DMS114 treated with DMSO at 0.1 percent for 48 hours (cell line): Measurements from ENCODE around the gene CD14.
"Not testable (repeated sequence)": the region's sequence is repeated elsewhere in the genome, so short reads cannot be mapped to it uniquely, and the experiment has no call there.

Experiments
- DNase-seq: peaks from one replicate; lab custom pipeline; 2025; ENCODE audit not compliant: unreplicated experiment; lab: John Stamatoyannopoulos, UW

CD14 gene

DNA sequence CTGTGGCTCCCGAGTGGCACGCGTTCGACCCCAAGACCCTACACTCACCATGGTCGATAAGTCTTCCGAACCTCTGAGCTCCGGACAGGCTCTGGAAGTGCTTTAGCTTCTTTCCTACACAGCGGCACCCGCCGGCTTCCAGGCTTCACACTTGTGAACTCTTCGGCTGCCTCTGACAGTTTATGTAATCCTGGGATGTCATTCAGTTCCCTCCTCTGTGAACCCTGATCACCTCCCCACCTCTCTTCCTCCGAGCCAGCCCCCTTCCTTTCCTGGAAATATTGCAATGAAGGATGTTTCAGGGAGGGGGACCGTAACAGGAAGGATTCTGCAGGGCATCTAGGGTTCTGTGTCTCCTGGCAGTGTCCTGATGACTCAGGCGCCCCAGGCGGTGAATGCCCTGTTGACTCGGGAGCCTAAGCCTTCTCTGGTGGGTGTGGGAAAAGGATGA, at the start of gene CD14:
Gene CD14, minus strand, starts transcription at position 155 of the 451 bp plus-strand sequence. Its CDS starts 104 bp downstream, at position 51.
- no peak for DNase-seq

DNA sequence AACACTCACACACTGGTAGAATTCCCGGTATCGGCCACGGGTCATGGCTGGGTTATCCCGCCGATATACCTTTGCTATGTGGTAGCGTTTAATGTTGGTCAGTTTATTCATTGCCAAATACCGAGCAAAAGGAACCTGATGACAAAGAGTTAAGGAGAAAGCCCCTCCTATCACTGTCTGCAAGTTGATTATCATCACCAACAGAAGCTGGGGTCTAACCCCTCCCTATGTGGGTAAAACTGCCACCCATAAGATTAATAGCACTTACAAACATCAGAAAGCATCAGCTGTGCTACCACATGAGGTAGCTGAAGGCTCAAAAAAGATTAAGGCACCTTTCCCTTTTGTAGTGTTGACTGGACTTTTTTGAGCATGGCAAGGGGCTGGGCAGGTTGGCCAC, 46.0 kb upstream of the CD14 start:
- no peak for DNase-seq

DNA sequence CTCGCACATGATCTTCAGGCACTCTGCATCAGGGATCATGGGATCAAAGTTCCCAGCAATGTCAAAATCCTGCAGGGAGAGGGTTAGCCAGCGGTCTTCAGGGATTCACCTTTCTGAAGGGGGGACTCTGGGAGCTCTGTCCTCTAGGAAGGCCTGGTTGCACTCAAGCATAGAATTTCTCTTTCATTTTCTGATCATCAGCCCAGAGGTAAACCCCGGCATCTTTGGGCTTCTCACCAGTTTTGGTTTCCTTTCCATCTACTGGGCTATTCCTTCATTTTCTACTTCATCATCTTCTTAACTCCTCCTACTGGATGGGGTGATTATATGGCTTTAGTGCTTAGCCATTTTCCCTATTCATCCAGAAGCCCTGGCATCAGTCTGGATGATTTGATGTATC, 45.0 kb upstream of the CD14 start:
- no peak for DNase-seq

DNA sequence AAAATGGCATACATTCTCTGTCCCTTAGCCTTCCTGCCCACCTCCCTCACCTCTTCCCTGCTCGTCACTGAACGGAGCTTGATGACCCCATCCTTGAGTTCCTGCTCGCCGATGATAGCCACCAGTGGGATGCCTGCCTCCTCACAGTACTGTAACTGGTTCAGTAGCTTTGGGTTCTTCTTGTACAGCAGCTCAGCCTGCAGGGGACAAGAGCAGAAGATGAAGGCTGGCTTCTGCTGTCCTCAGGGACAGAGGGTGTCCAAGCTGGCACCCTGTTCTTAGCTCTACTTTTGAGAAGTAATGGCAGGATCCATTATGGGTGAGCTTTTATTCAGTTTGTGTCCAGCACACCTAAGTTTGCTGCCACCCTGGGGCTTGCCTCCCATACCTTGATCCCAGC, 41.7 kb upstream of the CD14 start:
- DNase-seq: no peak

DNA sequence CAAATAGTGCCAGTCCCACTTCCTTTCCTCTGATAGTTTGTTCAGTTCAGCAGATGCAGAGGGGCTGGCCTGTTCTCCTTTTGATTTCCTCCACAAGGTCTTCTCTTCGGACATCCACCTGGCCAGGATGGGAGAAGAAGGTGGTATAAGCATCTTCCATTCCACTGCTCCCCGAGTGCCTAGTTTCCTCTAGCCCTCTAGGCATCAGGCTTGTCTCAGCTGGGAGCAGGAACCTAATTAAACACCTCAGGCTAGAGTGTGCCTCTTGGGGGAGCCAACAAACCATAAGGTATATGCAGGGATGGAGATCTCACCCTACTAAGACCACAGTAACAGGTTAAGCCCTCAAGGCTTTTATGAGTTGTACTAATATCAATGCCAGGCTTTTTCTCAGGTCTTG, 41.2 kb upstream of the CD14 start:
- no peak for DNase-seq

DNA sequence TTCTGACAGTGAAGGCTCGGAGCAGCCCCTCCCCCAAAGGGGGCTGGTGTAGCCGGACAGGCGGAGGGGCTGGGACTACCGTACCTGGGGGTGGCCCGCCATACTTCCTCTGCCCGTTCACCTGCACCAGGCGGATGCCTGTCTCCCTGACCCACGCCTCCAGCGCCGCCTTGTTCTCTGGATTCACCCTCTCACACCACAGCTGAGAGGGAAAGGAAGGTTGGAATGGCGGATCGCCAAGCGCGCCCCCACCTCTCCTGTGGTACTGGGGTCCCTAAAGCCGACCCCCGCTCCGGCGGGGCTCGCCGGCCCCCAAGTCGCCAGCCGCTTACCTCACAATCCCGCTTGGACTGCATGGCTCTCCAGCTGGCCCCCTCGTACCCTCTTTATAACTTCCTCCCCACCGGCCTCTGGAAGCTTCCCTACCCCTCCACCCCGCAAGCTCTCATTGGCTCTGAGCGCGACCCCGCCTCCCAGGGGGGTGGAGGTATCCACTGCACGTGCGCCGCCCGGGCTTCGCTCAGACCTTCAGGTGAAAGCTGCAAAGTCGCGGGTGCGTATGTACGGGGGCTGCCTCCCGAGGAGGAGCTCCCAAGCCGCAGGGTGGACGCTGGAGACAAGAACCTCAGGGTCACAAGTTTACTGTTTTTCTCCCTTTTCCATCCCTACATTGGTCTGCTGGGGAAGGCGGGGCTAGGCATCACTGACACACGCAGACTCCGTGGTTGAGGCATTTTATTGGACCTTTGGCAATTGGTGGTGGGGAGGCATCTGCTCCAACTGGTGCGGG, 40.4 kb upstream of the CD14 start, which contains the start of gene DND1:
Gene DND1, minus strand, starts transcription at position 390 of the 790 bp plus-strand sequence. Its CDS starts 34 bp downstream, at position 356.
- no peak for DNase-seq

DNA sequence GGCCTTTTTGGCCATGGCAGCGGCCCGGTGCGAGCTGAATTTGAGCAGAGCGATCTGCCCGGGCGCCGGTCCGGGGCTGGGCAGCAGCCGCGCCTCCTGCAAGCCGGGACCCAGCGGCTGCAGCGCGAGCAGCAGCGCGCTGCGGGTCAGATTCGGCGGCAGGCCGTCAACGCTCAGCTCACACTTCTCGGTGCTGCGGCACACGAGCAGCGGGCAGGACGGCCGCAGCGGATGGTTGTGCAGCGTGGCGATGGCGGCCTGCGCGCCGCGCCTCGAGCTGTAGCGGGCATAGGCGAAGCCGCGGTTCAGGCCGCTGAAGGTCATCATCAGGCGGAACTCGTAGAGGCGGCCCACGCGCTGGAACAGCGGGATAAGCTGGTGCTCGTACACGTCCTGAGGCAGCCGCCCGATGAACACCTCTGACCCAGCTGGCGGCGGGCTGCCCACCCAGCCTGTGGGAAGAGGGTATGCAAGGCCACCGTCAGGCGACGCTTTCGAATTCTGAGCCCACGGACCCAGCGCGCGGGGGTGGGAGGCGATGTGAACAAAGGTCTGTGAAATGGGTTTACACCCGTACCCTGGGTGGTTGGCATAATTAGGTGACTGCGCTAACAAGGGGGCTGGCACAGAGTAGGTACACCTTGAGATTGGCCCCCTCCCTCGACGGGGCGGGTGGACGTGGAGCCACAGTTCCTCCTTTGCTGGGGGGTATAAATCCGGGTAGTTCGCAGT, 39.6 kb upstream of the CD14 start:
- no peak for DNase-seq

DNA sequence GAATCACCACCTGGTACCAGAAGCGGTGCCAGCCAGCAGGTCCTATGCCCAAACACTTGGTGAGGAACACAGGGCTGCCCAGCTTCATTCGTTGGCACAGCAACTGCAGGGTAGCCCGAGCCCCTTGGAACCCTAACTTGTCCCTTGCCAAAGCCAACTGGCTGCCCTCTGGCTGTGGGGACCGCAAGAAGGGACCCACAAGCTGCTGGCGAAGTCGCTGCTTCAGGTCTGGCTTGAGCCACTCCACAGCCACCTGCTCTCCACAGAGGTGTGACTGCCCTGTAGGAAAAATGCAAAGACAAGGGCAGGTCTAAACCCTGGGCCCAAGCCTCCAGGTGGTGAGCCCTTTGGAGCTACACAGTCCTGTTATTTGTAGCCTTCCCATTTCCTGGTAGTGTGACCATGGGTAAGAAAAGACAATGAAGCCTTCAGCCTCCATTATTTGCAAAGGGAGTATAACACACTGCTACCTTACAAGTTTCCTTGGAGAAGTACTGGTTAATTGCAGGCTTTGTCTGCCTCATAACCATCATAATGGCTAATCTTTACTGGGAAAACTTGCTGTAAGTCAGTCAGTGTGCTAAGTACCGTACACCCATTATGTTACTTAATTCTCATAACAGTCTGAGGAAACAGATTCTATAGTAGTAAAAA, 38.6 kb upstream of the CD14 start:
- DNase-seq: no peak

DNA sequence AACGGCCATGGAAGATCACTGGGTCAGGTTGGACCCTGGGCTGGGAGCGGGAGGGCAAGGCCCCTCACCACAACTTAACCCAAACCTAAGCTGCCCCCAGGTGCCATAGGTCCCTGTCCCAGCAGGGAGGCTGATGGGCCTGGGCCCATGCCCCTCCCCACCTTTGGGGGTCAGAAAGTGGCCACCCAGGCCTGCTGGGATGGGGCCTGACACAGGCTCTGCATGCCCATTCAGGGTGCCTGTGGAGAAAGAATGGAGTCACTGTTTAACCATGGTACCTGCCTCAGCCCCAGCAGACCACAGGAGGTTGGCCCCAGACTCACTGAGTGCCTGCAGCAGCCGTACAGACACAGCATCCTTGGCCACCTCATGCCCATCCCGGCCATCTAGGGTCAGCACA, 38.1 kb upstream of the CD14 start:
- DNase-seq: not testable (repeated sequence)

DNA sequence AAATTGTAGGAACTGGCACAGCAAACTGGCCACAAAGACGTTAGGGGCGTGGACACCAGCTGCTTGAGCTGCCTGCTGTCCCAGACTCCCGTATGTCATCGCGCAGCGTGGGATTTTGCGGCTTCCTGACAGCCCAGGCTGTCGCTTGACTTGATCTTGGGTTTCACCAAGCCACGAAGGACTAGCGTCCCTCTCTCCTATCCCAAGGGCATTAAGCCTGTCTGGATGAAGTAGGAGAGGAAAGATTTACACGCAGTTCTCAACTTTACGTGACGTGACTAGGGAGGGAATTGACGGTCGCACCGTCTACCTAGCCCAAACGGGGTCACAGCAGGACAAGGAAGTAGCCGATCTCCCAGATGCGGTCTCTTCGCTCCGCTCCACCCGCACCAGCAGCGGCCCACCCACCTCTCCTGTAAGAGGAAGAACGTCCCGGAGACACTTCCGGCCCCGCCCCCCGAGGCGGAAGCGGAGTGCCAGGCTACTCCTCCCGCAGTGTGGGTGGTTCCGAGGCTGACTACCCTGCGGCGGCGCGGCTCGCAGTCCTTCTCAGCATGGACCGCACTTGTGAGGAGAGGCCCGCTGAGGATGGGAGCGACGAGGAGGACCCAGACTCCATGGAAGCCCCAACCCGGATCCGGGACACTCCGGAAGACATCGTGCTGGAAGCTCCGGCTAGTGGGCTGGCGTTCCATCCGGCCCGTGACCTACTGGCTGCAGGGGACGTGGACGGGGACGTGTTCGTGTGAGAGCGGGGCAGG, 31.6 kb upstream of the CD14 start, which contains the start of gene WDR55:
Gene WDR55, plus strand, starts transcription at position 546 of the 761 bp plus-strand sequence. Its CDS starts 9 bp downstream, at position 555.
- peak; percentile 93 for DNase-seq

DNA sequence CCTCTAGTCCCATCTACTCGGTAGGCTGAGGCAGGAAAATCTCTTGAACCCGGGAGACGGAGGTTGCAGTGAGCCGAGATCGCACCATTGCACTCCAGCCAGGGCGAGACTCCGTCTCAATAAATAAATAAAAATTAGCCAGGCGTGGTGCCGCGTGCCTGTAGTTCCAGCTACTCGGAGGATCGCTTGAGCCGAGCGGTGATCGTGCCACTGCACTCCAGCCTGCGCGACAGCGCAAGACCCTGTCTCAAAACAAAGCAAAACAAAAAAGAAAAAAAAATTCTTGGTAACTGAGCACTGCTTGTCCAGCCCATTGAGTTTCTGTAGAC, 31.0 kb upstream of the CD14 start:
- DNase-seq: no peak

DNA sequence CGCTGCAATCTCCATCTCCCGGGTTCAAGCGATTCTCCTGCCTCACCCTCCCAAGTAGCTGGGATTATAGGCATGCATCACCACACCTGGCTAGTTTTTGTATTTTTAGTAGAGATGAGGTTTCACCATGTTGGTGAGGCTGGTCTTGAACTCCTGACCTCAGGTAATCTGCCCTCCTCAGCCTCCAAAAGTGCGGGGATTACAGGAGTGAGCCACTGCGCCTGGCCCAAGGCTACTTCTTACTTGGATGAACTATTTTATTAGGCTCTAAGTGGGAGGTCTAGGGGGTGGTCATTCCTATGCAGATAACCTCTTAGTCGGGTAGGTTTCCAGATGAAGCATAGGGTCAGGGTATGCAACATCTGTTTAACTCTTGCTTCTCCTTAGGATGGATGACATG, 27.4 kb upstream of the CD14 start:
- not testable (repeated sequence) for DNase-seq

DNA sequence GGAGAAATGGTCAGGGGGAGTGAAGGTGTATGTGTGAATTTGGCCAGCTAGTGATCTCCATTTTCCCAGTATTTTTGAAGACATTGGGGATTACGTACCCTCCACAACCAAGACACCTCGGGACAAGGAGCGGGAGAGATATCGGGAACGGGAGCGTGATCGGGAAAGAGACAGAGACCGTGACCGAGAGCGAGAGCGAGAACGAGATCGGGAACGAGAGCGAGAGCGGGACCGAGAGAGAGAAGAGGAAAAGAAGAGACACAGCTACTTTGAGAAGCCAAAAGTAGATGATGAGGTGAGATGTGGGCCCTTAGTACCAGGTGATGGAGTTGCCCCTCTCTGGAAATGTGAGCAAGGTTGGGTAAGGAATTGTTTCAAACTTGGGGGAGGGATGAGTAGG, 25.9 kb upstream of the CD14 start:
- no peak for DNase-seq

DNA sequence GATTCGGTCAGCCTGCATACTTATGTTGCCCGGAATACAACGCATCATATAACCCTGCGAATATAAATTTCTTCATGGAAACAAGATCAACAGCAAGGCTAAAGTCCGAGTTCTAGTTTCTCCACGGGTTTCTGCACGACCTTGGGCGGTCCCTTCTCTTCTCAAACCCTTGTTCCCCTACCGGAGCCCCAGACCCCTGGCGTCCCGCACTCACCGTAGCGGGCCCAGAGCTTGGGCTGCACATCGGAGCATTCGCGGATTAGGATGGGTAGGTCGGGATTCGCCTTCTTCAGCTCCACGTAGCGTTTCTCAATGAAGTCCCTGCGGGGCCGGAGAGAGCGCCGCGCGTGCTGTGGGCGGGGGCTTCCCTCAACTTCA, 14.1 kb upstream of the CD14 start:
- no peak for DNase-seq

DNA sequence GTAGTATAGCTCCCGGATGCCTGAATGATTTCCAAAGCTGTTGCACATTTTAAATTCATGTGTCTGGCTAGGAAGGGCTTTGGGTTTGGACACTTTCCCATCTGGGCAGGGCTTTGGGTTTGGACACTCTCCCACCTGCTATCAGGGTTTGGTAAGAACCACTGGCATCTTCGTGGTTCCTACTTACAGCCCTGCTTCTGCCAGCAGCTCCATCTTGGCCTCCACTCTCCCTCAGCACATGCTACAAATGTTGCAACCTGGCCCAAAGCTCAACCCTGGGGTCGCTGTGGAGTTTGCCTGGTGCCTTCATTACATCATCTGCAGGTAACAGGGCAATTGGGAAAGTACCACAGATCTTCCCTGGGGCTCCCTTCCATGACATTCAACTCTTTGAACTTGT, 9.7 kb upstream of the CD14 start:
- no peak for DNase-seq

DNA sequence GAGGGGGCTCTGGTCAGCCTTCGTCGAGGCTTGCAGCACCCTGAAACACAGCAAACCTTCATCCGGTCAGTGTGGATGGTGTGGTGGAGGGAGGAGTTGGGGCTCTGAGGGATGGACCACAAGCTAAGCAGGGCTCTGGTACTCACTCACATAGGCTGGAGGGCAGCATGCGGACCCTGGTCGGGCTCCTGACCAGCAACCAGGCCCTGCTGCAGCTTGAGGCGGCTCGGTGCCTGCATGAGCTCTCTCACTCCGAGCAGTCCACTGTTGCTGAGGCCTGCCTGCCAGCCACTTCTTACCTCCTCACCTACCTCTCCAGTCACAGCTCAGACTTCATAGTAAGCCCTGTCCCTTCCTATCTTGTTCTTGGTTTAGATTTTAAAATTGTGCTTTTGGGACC, 8.7 kb upstream of the CD14 start:
- DNase-seq: no peak

DNA sequence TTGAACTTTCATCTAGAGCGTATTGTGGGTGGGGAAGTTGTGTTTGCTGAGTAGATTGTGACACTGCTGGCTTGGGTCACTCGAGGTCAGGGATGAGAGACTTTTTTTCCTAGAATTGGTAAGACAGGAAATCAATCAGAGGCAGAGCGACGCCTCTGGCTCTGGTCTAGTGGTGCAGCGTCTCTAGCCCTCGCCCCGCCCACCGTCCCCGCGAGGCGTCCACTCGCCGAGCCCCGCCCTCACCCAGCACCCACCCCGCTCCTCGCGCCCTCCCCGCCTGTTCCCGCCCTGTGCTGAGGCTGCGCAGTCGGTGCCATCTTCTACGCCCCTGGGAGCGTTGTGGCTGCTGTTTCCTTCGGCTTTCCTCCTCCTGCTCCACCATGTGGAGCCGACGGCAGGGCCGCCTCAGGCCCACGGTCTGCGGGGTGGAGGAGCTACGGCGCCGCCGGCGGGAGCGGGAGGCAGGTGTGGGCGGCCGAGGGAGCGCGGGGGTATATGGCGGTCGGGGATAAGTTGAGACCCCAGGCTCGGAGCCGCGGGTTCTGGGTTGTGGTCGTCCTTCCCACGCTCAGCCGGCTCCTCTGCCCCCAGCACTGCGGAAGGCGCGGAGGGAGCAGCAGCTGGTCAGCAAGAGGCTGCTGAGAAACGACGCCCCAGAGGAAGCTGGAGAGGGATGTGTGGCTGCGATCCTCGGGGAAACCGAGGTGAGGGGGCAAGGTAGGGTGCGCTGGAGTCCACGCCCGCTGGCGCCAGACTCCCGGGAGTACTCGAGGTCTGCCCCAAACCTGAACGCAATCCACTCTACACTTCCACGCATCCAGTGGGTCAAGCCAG, 6.4 kb upstream of the CD14 start, which contains the start of gene TMCO6:
Gene TMCO6, plus strand, starts transcription at position 304 of the 834 bp plus-strand sequence. Its CDS starts 77 bp downstream, at position 381.
- DNase-seq: peak; percentile 93

DNA sequence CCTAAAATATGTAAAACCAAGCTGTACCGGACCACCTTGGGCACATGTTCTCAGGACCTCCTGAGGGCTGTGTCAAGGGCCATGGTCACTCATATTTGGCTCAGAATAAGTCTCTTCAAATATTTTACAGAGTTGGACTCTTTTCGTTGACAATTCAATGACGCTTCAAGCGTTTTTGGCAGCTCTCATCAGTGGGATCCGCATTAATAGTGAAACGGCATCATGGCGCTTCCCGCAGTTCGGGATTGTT, 5.8 kb upstream of the CD14 start:
- not testable (repeated sequence) for DNase-seq

DNA sequence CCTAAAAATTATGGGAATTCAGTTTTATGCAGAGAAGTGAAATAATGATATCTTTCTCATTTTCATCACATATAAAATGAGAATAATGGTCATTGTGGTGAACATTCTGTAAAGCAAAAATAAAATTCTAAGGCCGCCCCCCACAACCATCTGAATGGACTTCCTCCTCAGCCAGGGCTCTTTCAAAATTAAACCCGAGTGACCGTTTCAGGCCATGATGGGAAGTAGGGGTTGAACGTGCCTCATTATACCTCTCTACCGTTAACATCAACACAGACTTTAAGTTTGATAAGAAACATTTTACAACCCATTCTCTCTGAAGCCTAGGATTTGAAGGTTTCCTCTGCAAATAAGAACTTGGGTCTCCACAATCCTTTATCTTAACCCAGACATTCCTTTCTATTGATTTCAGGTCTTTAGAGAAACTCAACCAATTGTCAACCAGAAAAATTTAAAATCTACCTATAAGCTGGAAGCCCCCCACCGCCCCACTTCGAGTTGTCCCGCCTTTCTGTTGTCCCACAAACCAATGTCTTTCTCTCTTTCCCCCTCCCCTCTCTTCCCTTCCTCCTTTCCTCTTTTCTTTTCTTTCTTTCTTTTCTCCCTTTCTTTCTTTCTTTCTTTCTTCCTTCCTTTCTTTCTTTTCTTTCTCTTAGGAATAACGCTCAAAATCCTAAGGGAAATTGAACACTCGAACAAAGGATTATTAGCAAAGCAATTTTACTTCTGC, 4.6 kb upstream of the CD14 start:
- no peak for DNase-seq
